ENCODE data around the gene MET.
"Not testable (repeated sequence)": the region's sequence is repeated elsewhere in the genome, so short reads cannot be mapped to it uniquely, and the experiment has no call there.

Gene MET

DNA sequence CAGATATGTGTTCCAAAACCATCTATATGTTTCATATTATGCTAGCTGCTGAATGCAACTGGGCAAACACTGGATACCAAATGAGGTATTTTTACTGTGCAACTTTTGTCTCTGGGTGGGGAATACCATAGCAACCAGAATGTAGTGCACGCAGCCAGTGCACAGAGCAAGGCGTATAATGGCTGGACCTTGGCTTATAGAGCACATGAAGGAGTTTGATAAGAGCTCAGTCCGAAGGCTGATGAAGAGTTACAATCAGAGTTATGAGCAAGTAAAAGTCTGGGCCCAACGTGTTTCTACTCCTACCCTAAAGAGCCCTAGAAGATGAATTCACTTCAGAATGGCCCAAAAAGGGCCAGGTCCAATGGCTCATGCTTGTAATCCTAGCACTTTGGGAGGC lies 82.2 kb downstream of the MET start:
- Histone ChIP-seq H3K27ac (ENCODE audit: low read depth, low read length) (no peak overlapping the region), H3K9me3 (ENCODE audit: control insufficient read depth, insufficient read depth, low read length) (no peaks in the 10 kb centered on the region), H3K4me3 (ENCODE audit: low read depth, low read length) (no peak overlapping the region), H3K9ac (ENCODE audit: low read depth, low read length) (no peak overlapping the region), H3K4me1 (ENCODE audit: control insufficient read depth, insufficient read depth, low read length) (no peaks in the 10 kb centered on the region), H3K36me3 (ENCODE audit: control insufficient read depth, insufficient read depth, low read length) (no peaks in the 10 kb centered on the region), H3K27me3 (ENCODE audit: control insufficient read depth, insufficient read depth, low read length) (no peaks in the 10 kb centered on the region)

DNA sequence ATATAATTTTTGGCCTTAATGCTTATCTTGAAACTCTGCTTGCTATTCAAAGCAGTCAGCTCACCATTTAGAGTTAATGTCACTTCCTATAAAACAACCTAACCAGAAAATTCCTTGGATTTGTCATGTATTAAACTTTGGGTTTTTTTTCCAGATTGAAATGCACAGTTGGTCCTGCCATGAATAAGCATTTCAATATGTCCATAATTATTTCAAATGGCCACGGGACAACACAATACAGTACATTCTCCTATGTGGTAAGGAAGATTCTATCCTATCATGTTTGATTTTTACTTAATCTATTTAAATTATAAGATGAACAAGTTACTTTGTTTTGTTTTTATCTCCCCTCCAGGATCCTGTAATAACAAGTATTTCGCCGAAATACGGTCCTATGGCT lies 85.3 kb downstream of the MET start:
- H3K27ac ChIP-seq (ENCODE audit: low read depth, low read length): no peak overlapping the region
- no peaks in the 10 kb centered on the region for H3K36me3 ChIP-seq (ENCODE audit: control insufficient read depth, insufficient read depth, low read length)
- no peaks in the 10 kb centered on the region for H3K4me1 ChIP-seq (ENCODE audit: control insufficient read depth, insufficient read depth, low read length)
- H3K27me3 ChIP-seq (ENCODE audit: control insufficient read depth, insufficient read depth, low read length): no peaks in the 10 kb centered on the region
- H3K9me3 ChIP-seq (ENCODE audit: control insufficient read depth, insufficient read depth, low read length): no peaks in the 10 kb centered on the region
- H3K9ac ChIP-seq (ENCODE audit: low read depth, low read length): no peak overlapping the region
- H3K4me3 ChIP-seq (ENCODE audit: low read depth, low read length): no peak overlapping the region

DNA sequence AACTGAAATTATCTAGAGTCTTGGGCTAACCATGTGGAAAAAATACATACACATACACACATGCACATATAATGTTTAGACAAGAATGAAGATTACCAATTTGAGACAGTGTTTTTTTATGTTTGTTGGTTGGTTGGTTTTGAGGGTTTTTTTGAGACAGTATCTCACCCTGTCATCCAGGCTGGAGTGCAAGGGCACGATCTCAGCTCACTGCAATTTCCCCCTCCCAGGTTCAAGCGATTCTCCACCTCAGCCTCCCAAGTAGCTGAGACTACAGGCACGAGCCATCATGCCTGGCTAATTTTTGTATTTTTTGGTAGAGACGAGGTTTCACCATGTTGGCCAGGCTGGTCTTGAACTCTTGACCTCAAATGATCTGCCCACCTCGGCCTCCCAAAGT lies 87.6 kb downstream of the MET start:
- H3K4me3 ChIP-seq (ENCODE audit: low read depth, low read length); H3K9me3 ChIP-seq (ENCODE audit: control insufficient read depth, insufficient read depth, low read length); H3K27ac ChIP-seq (ENCODE audit: low read depth, low read length); H3K27me3 ChIP-seq (ENCODE audit: control insufficient read depth, insufficient read depth, low read length); H3K4me1 ChIP-seq (ENCODE audit: control insufficient read depth, insufficient read depth, low read length); H3K36me3 ChIP-seq (ENCODE audit: control insufficient read depth, insufficient read depth, low read length); H3K9ac ChIP-seq (ENCODE audit: low read depth, low read length): not testable (repeated sequence)

GRCh38 chr7:116762971-116763370 lies 91.0 kb downstream of the MET start:
- Histone ChIP-seq H3K4me3 (ENCODE audit: low read depth, low read length) (no peak overlapping the region), H3K9me3 (ENCODE audit: control insufficient read depth, insufficient read depth, low read length) (no peaks in the 10 kb centered on the region), H3K27me3 (ENCODE audit: control insufficient read depth, insufficient read depth, low read length) (no peaks in the 10 kb centered on the region), H3K36me3 (ENCODE audit: control insufficient read depth, insufficient read depth, low read length) (no peaks in the 10 kb centered on the region), H3K4me1 (ENCODE audit: control insufficient read depth, insufficient read depth, low read length) (no peaks in the 10 kb centered on the region), H3K9ac (ENCODE audit: low read depth, low read length) (no peak overlapping the region), H3K27ac (ENCODE audit: low read depth, low read length) (no peak overlapping the region)

DNA sequence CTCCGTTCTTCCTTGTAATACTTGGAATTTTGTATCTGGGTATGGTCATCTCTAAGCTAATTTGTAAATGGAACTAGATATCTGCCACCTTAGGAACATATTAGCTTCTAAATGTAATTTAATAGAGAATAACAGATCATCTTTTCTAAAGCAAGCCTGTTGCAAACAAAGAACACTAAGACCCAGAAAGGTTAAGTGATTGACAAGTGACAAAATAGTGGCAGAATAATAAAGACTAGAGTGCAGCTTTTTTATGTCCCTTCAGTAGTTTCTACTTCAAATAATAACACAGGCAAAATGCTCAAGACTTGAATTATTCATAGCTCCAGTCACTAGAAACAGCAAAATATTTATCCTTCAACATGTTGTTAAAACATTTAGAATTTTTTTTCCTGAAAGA lies 91.7 kb downstream of the MET start:
- H3K27ac ChIP-seq (ENCODE audit: low read depth, low read length): no peak overlapping the region
- no peaks in the 10 kb centered on the region for H3K4me1 ChIP-seq (ENCODE audit: control insufficient read depth, insufficient read depth, low read length)
- no peaks in the 10 kb centered on the region for H3K9me3 ChIP-seq (ENCODE audit: control insufficient read depth, insufficient read depth, low read length)
- no peaks in the 10 kb centered on the region for H3K27me3 ChIP-seq (ENCODE audit: control insufficient read depth, insufficient read depth, low read length)
- H3K36me3 ChIP-seq (ENCODE audit: control insufficient read depth, insufficient read depth, low read length): no peaks in the 10 kb centered on the region
- no peak overlapping the region for H3K4me3 ChIP-seq (ENCODE audit: low read depth, low read length)
- no peak overlapping the region for H3K9ac ChIP-seq (ENCODE audit: low read depth, low read length)

GRCh38 chr7:116766881-116767280 lies 94.9 kb downstream of the MET start:
- Histone ChIP-seq H3K4me1 (ENCODE audit: control insufficient read depth, insufficient read depth, low read length) (no peaks in the 10 kb centered on the region), H3K27ac (ENCODE audit: low read depth, low read length) (no peak overlapping the region), H3K36me3 (ENCODE audit: control insufficient read depth, insufficient read depth, low read length) (no peaks in the 10 kb centered on the region)

GRCh38 chr7:116769546-116769945 lies 97.5 kb downstream of the MET start:
- Histone ChIP-seq H3K9me3 (ENCODE audit: control insufficient read depth, insufficient read depth, low read length) (no peaks in the 10 kb centered on the region), H3K36me3 (ENCODE audit: control insufficient read depth, insufficient read depth, low read length) (no peaks in the 10 kb centered on the region), H3K9ac (ENCODE audit: low read depth, low read length) (no peak overlapping the region), H3K27me3 (ENCODE audit: control insufficient read depth, insufficient read depth, low read length) (peaks cover 36% of the 10 kb centered on the region), H3K4me1 (ENCODE audit: control insufficient read depth, insufficient read depth, low read length) (no peaks in the 10 kb centered on the region), H3K27ac (ENCODE audit: low read depth, low read length) (no peak overlapping the region), H3K4me3 (ENCODE audit: low read depth, low read length) (no peak overlapping the region)

More at GRCh38 chr7:116766881-116767280, 94.9 kb downstream of the MET start:
- H3K4me3 ChIP-seq (ENCODE audit: low read depth, low read length): no peak overlapping the region
- H3K9me3 ChIP-seq (ENCODE audit: control insufficient read depth, insufficient read depth, low read length): no peaks in the 10 kb centered on the region
- H3K9ac ChIP-seq (ENCODE audit: low read depth, low read length): no peak overlapping the region
- peaks cover 10% of the 10 kb centered on the region; the same call in 1 of the 2 replicates for H3K27me3 ChIP-seq (ENCODE audit: control insufficient read depth, insufficient read depth, low read length)

DNA sequence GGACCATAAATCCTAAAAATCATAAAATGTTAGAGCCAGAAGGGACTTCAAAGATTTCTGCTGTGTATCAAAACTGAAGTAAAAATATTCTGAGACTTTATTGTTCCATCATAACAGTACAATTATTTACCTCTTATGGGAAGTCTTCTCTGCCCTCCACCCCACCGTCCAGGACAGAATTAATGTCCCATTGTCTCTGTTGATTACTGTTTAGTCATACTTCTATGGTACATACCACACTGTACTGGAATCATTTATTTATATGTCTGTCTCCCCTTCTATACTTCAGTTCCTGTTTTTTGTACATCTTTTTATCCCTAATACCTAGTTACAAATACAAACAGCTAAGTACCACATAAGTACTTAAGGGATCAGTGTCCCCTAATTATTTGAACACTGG lies 98.9 kb downstream of the MET start:
- Histone ChIP-seq H3K4me1 (ENCODE audit: control insufficient read depth, insufficient read depth, low read length) (no peaks in the 10 kb centered on the region), H3K27me3 (ENCODE audit: control insufficient read depth, insufficient read depth, low read length) (peaks cover 41% of the 10 kb centered on the region), H3K4me3 (ENCODE audit: low read depth, low read length) (no peak overlapping the region), H3K27ac (ENCODE audit: low read depth, low read length) (no peak overlapping the region), H3K9me3 (ENCODE audit: control insufficient read depth, insufficient read depth, low read length) (no peaks in the 10 kb centered on the region), H3K36me3 (ENCODE audit: control insufficient read depth, insufficient read depth, low read length) (no peaks in the 10 kb centered on the region), H3K9ac (ENCODE audit: low read depth, low read length) (no peak overlapping the region)

DNA sequence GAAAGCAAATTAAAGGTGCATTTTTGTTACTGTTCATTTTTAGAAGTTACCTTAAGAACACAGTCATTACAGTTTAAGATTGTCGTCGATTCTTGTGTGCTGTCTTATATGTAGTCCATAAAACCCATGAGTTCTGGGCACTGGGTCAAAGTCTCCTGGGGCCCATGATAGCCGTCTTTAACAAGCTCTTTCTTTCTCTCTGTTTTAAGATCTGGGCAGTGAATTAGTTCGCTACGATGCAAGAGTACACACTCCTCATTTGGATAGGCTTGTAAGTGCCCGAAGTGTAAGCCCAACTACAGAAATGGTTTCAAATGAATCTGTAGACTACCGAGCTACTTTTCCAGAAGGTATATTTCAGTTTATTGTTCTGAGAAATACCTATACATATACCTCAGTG lies 99.6 kb downstream of the MET start:
- no peak overlapping the region for H3K4me3 ChIP-seq (ENCODE audit: low read depth, low read length)
- H3K36me3 ChIP-seq (ENCODE audit: control insufficient read depth, insufficient read depth, low read length): no peaks in the 10 kb centered on the region
- H3K27me3 ChIP-seq (ENCODE audit: control insufficient read depth, insufficient read depth, low read length): peaks cover 41% of the 10 kb centered on the region
- no peaks in the 10 kb centered on the region for H3K9me3 ChIP-seq (ENCODE audit: control insufficient read depth, insufficient read depth, low read length)
- no peaks in the 10 kb centered on the region for H3K4me1 ChIP-seq (ENCODE audit: control insufficient read depth, insufficient read depth, low read length)
- no peak overlapping the region for H3K27ac ChIP-seq (ENCODE audit: low read depth, low read length)
- H3K9ac ChIP-seq (ENCODE audit: low read depth, low read length): no peak overlapping the region

- Histone ChIP-seq H3K27me3 (ENCODE audit: control insufficient read depth, insufficient read depth, low read length) (peaks cover 41% of the 10 kb centered on the region), H3K4me3 (ENCODE audit: low read depth, low read length) (no peak overlapping the region), H3K27ac (ENCODE audit: low read depth, low read length) (no peak overlapping the region), H3K36me3 (ENCODE audit: control insufficient read depth, insufficient read depth, low read length) (no peaks in the 10 kb centered on the region), H3K4me1 (ENCODE audit: control insufficient read depth, insufficient read depth, low read length) (no peaks in the 10 kb centered on the region), H3K9ac (ENCODE audit: low read depth, low read length) (no peak overlapping the region), H3K9me3 (ENCODE audit: control insufficient read depth, insufficient read depth, low read length) (no peaks in the 10 kb centered on the region)
Observed at GRCh38 chr7:116772423-116772863, 100.4 kb downstream of the MET start.

GRCh38 chr7:116772926-116773749 lies 101.1 kb downstream of the MET start:
- H3K36me3 ChIP-seq (ENCODE audit: control insufficient read depth, insufficient read depth, low read length): no peaks in the 10 kb centered on the region
- H3K9ac ChIP-seq (ENCODE audit: low read depth, low read length): no peak overlapping the region
- peaks cover 41% of the 10 kb centered on the region for H3K27me3 ChIP-seq (ENCODE audit: control insufficient read depth, insufficient read depth, low read length)
- H3K27ac ChIP-seq (ENCODE audit: low read depth, low read length): no peak overlapping the region
- no peaks in the 10 kb centered on the region for H3K4me1 ChIP-seq (ENCODE audit: control insufficient read depth, insufficient read depth, low read length)
- no peak overlapping the region for H3K4me3 ChIP-seq (ENCODE audit: low read depth, low read length)
- H3K9me3 ChIP-seq (ENCODE audit: control insufficient read depth, insufficient read depth, low read length): no peaks in the 10 kb centered on the region
